GM12874 (cell line): ENCODE measurements around the gene TSPAN9.

Experiments
- TF ChIP-seq, protein P1 (sequence below): IDR thresholded peaks from 2 replicates; pipeline ENCODE4 v1.5.1; 2011; ENCODE audit warnings: low read depth, mild to moderate bottlenecking, control low read depth, low read length, moderate library complexity; ENCODE audit not compliant: insufficient read depth

TSPAN9 gene

DNA sequence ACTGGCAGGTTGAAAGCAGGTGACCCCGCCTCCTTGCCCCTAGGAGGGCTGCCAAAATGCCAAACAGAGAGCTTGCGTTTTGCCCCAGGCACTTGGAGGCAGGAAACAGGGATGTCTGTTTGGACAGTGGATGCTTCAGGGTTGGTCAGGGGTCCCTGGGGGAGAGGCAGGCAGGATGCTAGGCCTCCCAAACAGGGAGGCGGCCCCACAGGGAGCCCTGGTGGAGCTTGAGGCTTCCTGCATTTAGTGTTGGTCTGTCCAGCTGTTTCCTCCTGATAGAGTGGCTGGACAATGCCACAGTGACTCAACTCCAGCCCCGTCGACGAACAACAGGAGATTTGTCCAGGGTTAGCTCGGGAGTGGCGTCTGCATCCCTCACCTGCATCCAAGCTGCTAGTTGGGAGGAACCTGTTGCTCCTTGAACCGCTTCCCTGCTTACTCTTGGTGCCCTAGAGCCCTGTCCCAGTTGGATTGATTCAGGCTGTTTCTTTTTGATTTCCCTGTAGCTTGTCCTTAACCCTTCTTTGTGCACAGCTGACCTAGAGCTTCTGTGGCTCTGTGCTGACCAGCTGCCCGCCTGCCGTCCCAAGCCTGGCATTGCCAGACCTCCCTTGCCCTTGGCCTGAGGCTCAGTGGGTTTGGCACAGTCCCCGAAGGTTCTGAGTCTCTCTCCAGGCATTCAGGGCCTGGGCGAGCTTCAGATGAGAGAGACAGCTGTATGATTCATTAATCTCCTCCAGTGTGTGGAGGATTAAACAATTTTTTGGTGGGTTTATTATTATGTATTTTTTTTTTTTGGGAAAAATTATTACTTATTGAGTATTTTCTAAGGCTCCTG, 45.9 kb downstream of the TSPAN9 start:
- TF ChIP-seq, protein P1, sequence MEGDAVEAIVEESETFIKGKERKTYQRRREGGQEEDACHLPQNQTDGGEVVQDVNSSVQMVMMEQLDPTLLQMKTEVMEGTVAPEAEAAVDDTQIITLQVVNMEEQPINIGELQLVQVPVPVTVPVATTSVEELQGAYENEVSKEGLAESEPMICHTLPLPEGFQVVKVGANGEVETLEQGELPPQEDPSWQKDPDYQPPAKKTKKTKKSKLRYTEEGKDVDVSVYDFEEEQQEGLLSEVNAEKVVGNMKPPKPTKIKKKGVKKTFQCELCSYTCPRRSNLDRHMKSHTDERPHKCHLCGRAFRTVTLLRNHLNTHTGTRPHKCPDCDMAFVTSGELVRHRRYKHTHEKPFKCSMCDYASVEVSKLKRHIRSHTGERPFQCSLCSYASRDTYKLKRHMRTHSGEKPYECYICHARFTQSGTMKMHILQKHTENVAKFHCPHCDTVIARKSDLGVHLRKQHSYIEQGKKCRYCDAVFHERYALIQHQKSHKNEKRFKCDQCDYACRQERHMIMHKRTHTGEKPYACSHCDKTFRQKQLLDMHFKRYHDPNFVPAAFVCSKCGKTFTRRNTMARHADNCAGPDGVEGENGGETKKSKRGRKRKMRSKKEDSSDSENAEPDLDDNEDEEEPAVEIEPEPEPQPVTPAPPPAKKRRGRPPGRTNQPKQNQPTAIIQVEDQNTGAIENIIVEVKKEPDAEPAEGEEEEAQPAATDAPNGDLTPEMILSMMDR: no peak

DNA sequence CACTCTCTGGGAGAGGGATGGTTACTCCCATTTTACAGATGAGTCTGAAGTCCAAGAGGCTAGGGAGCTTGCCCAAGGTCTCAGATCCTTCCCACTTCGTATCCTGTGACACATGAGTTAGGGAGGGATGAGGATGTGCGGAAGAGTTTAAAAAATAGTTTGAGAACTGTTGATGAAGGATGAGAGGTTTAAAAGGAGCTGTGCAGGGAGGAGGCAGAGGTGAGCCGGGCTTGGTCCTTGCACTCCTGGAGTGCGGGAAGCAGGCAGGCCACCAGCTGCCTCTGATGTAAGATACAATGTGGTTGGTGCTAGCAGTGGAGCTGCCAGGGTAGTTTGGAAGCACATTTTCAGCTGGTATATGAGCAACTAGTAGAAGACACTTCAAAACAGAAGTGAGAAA, 46.5 kb downstream of the TSPAN9 start:
- TF ChIP-seq, protein P1: no peak

DNA sequence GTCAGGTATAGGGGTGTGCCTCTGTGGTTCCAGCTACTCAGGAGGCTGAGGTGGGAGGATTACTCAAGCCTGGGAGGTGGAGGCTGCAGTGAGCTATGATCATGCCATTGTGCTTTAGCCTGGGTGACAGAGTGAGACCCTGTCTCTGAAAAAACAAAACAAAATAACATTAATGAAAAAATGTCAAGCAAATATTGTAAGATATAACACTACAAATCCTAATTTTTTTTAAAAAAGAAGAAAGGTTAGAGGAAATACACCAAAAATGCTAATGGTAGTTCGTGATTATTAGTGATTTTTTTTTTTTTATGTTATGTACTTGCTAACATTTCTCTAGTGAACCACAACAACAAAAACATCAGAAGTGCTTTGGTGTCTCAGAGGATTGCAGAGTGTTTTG, 47.7 kb downstream of the TSPAN9 start:
- TF ChIP-seq, protein P1: no peak

DNA sequence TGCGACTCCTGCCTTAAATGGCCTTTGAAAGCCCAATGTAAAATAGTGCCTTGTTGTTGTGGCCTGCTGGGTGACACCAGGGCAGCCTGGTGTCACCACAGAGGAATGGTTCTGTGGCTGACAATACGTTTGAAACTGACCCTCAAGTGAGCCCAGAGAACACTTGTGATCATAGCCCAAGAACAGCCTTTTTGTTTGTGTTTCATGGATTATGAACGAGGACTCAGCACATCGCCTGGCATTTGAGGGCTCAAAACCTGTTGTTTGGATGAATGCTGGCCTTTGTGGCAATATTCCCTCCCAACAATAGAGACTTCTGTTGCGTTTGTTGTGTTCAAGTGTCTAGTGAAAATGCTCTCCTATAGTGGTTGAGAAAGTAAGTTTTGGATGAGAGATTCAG, 48.5 kb downstream of the TSPAN9 start:
- TF ChIP-seq, protein P1: no peak

DNA sequence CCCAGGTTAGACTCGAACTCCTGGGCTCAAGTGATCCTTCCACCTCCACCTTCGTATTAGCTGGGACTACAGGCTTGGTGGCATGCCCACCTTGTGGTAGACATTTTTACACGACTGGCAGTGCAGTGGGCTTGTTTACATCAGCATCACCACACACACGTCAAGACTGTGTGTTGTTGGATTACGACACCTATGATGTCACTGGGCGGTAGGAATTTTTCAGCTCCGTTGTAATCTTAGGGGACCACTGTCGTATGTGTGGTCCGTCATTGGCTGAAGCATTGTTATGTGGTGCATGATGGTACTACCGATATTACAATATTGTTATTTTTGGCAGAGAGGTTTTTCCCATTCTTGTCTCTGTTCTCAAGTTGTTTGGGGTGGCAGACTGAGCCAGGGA, 50.7 kb downstream of the TSPAN9 start:
- TF ChIP-seq, protein P1: no peak

DNA sequence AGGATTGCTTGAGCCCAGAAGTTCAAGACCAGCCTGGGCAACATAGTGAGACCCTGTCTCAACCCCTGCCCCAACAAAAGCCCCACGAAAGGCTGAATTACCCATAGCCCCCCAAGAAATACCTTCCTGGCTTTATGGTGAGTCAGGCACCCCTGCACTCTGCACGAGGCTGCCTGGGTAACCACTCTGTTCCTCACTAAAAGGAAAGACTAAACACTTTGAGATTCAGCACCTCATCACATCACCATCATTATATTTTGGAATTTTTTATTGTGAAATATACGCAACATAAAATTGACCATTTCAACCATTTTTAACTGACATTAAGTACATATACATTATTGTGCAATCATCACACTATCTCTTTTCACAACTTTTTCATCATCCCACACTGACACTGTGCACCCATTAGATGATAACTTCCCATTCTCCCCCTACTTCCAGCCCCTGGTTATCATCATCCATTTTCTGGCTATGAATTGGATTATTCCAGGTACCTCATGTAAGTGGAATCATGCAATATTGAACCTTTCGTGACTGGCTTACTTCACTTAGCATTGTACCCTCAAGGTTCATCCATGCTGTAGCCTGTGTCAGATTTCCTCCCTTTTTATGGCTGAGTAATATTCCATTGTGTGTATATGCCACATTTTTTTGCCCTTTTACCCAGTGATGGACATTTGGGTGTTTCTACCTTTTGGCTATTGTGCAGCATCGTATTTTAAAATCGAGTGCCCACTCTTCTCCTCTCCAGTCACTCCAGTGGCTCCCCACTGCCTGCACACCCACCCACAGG, 51.5 kb downstream of the TSPAN9 start:
- TF ChIP-seq, protein P1: no peak

DNA sequence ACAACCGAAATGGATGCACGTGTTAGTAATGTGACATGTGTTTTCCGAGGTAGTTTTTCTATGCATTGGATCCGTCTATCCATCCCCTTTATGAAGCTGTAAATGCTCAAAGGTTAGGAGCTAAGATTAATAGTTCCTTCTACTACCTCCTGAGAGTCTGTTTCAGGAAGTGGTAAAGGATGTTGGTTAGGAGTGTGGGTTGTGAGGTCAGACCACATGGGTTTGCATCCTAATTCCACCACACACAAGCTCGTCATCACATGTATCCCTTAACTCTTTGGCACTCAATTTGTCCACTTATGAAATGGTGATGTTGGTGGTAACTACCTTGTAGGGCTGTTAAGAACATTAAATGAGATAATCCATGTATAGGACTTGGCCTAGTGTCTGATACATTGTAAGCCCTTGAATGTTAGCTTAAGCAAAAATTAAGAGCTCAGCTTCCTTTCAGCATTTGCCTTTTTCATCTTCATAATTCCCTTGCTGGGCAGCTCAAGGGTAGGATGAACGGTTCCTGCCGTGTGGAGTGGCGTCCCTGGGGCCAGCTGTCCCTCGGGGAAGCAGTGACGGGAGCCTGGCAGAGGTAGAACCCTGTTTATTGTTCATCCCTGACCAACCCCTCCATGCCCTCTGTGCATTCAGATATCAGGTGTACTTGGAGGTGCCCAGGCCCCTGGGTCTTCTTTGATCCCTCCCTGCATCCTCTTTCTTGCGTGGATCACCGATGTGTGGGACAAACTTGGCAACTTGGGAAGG, 52.3 kb downstream of the TSPAN9 start:
- TF ChIP-seq, protein P1: no peak
